Motor neuron (in vitro differentiated cells): ENCODE results near the gene RBMS3. TPM values are rescaled to one million over a fixed set of nuclear protein-coding genes. Genes with fewer than 3 reads are reported as not detected.
"Not testable (repeated sequence)": the region's sequence is repeated elsewhere in the genome, so short reads cannot be mapped to it uniquely, and the experiment has no call there.

Source experiments
- ATAC-seq, 8 experiments: fragments of 200-7000 bp; cut with Tn5 transposase; replicated peaks in 6 of 8; 2 replicates each; pipeline ENCODE4 v1.8.0; 2021; ENCODE audit warnings: mild to moderate bottlenecking in 8 of 8, moderate library complexity in 8 of 8
- H3K27ac ChIP-seq, 2 donors: fragments of 250-450 bp; sonication (Bioruptor Pico); 2 replicates each; pipeline ENCODE4 v1.9.0; 2021; ENCODE audit warnings: antibody characterized with exemption in 2 of 2, mild to moderate bottlenecking in 2 of 2, moderate library complexity in 1 of 2
- H3K4me1 ChIP-seq, 2 donors: fragments of 250-450 bp; sonication (Bioruptor Pico); replicated peaks in 1 of 2; 2 replicates each; pipeline ENCODE4 v1.6.1; 2021; ENCODE audit warnings: antibody characterized with exemption in 2 of 2, mild to moderate bottlenecking in 2 of 2, moderate library complexity in 1 of 2
- H3K4me3 ChIP-seq, 5 donors: fragments of 250-450 bp; sonication (Bioruptor Pico); 2 replicates each; pipeline ENCODE4 v1.9.0; 2021; ENCODE audit warnings: antibody characterized with exemption in 5 of 5, mild to moderate bottlenecking in 5 of 5, moderate library complexity in 4 of 5
- WGBS, 10 experiments: fragments of 450-650 bp; shearing (Covaris generic); methylation state at CpG; one replicate each; pipeline ENCODE4 v1.0.0; 2022; 5-methylcytosine and 5-hydroxymethylcytosine counted together
- in situ Hi-C, 9 experiments: fragments of 400-800 bp; cut with MboI; loops; one replicate each; pipeline ENCODE4 v1.15.0; 2021; ENCODE audit warnings: low sequenced_read_pairs in 9 of 9, low pct_unique_long_range_greater_than_20kb in 2 of 9; ENCODE audit not compliant: unreplicated experiment in 9 of 9
- total RNA-seq, 8 experiments: library from RNA; unstranded; fragments of 300-600 nt; gene quantifications; 2 replicates each; pipeline versions ENCODE4 v1.2.3 to v1.2.4, GENCODE V29; 2022

RBMS3 gene
- total RNA-seq, 8 experiments from 2014 or later = 11.0 to 63.7 (median 16.7) TPM

GRCh38 chr3:30012941-30013543 lies 732.2 kb downstream of the RBMS3 start:
- in situ Hi-C loops = no loop called here
- ATAC-seq = peak in 3 of 8 experiments; percentile 78 to 85 (median 84)
- 0 to 20% (median 0%) methylated on average over 1 to 2 of the region's 2 CpGs; no CpG with 5 or more reads in 1 of the 10 experiments for WGBS, 10 experiments

GRCh38 chr3:30017901-30018300 lies 737.0 kb downstream of the RBMS3 start:
- ATAC-seq = no peak
- Histone ChIP-seq H3K27ac (no peak overlapping the region), H3K4me3 (no peak overlapping the region), H3K4me1 (peaks cover 0 to 3% of the 10 kb centered on the region in 2 donors)
- in situ Hi-C loops = no loop called here
- 20 to 50% methylated on average over 1 to 2 of the region's 2 CpGs; no CpG with 5 or more reads in 8 of the 10 experiments for WGBS, 10 experiments

More at GRCh38 chr3:30012941-30013543, 732.2 kb downstream of the RBMS3 start:
- H3K4me1 ChIP-seq = no peaks in the 10 kb centered on the region
- H3K4me3 ChIP-seq = no peak overlapping the region
- H3K27ac ChIP-seq = no peak overlapping the region

GRCh38 chr3:30020380-30020779 lies 739.5 kb downstream of the RBMS3 start:
- in situ Hi-C loops = no loop called here
- H3K4me3 ChIP-seq = no peak overlapping the region
- H3K27ac ChIP-seq = no peak overlapping the region
- ATAC-seq = peak in 5 of 8 experiments; percentile 67 to 97 (median 71)
- WGBS, 10 experiments = 0 to 24% (median 7%) methylated on average over 1 of the region's 1 CpG; no CpG with 5 or more reads in 1 of the 10 experiments
- H3K4me1 ChIP-seq = peaks cover 0 to 3% of the 10 kb centered on the region in 2 donors

GRCh38 chr3:30024466-30024865 lies 743.6 kb downstream of the RBMS3 start:
- no peak overlapping the region for H3K4me3 ChIP-seq
- in situ Hi-C loops = no loop called here
- 33 to 100% (median 49%) methylated on average over 1 to 4 of the region's 4 CpGs for WGBS, 10 experiments
- peaks cover 0 to 3% of the 10 kb centered on the region in 2 donors for H3K4me1 ChIP-seq
- H3K27ac ChIP-seq = no peak overlapping the region
- ATAC-seq = peak in 3 of 8 experiments; percentile 27 to 59 (median 41)

- WGBS, 10 experiments = 57 to 100% (median 100%) methylated on average over 1 of the region's 1 CpG; no CpG with 5 or more reads in 5 of the 10 experiments
- Histone ChIP-seq H3K4me3 (no peak overlapping the region), H3K27ac (no peak overlapping the region), H3K4me1 (peaks cover 0 to 3% of the 10 kb centered on the region in 2 donors)
- in situ Hi-C loops = loop anchor here in 3 of 9 experiments (25.0 kb wide), 3 partner anchors 160 to 710 kb away; no protein-coding TSS in a partner anchor
- ATAC-seq = no peak
Observed at GRCh38 chr3:30026851-30027250, 746.0 kb downstream of the RBMS3 start.

GRCh38 chr3:30034246-30034991 lies 753.5 kb downstream of the RBMS3 start:
- WGBS, 10 experiments = 50 to 100% (median 82%) methylated on average over 1 of the region's 1 CpG; no CpG with 5 or more reads in 4 of the 10 experiments
- Histone ChIP-seq H3K4me3 (no peak overlapping the region), H3K27ac (no peak overlapping the region), H3K4me1 (no peaks in the 10 kb centered on the region)
- no peak for ATAC-seq
- in situ Hi-C loops = loop anchor here in 4 of 9 experiments (10.0 to 25.0 kb wide), 5 partner anchors 153 to 703 kb away; no protein-coding TSS in a partner anchor

GRCh38 chr3:30035935-30036567 lies 755.2 kb downstream of the RBMS3 start:
- in situ Hi-C loops = loop anchor here in 4 of 9 experiments (10.0 to 25.0 kb wide), 5 partner anchors 151 to 701 kb away; no protein-coding TSS in a partner anchor
- H3K4me1 ChIP-seq = no peaks in the 10 kb centered on the region
- WGBS, 10 experiments = 17 to 100% (median 63%) methylated on average over 1 to 4 of the region's 4 CpGs; no CpG with 5 or more reads in 1 of the 10 experiments
- H3K4me3 ChIP-seq = no peak overlapping the region
- no peak for ATAC-seq
- no peak overlapping the region for H3K27ac ChIP-seq

- H3K4me1 ChIP-seq = peaks cover 4 to 9% of the 10 kb centered on the region in 2 donors
- H3K27ac ChIP-seq = no peak overlapping the region
- in situ Hi-C loops = loop anchor here in 3 of 9 experiments (25.0 kb wide), 3 partner anchors 147 to 697 kb away; no protein-coding TSS in a partner anchor
- no peak overlapping the region for H3K4me3 ChIP-seq
- ATAC-seq = no peak
- 71 to 100% (median 94%) methylated on average over 3 to 4 of the region's 4 CpGs for WGBS, 10 experiments
Observed at GRCh38 chr3:30040126-30040525, 759.3 kb downstream of the RBMS3 start.

GRCh38 chr3:30041481-30041880 lies 760.6 kb downstream of the RBMS3 start:
- not testable (repeated sequence) for H3K4me1 ChIP-seq, ATAC-seq, H3K27ac ChIP-seq, H3K4me3 ChIP-seq
- in situ Hi-C loops = loop anchor here in 3 of 9 experiments (25.0 kb wide), 3 partner anchors 146 to 696 kb away; no protein-coding TSS in a partner anchor
- WGBS, 10 experiments = 24 to 68% (median 54%) methylated on average over 1 to 3 of the region's 3 CpGs; no CpG with 5 or more reads in 2 of the 10 experiments

- Histone ChIP-seq H3K27ac (no peak overlapping the region), H3K4me1 (peaks cover 4 to 9% of the 10 kb centered on the region in 2 donors), H3K4me3 (no peak overlapping the region)
- in situ Hi-C loops = loop anchor here in 3 of 9 experiments (25.0 kb wide), 3 partner anchors 145 to 695 kb away; no protein-coding TSS in a partner anchor
- peak; percentile 43 to 77 (median 60) for ATAC-seq
- WGBS, 10 experiments = 0 to 75% (median 14%) methylated on average over 1 to 4 of the region's 4 CpGs
Observed at GRCh38 chr3:30042274-30042859, 761.5 kb downstream of the RBMS3 start.

GRCh38 chr3:30042916-30043555 lies 762.2 kb downstream of the RBMS3 start:
- Histone ChIP-seq H3K4me3 (no peak overlapping the region), H3K4me1 (peaks cover 4 to 9% of the 10 kb centered on the region in 2 donors), H3K27ac (no peak overlapping the region)
- in situ Hi-C loops = loop anchor here in 3 of 9 experiments (25.0 kb wide), 3 partner anchors 144 to 694 kb away; no protein-coding TSS in a partner anchor
- 79 to 100% (median 89%) methylated on average over 1 to 3 of the region's 3 CpGs; no CpG with 5 or more reads in 1 of the 10 experiments for WGBS, 10 experiments
- no peak for ATAC-seq

- H3K27ac ChIP-seq = no peak overlapping the region
- no peak for ATAC-seq
- peaks cover 4 to 9% of the 10 kb centered on the region in 2 donors for H3K4me1 ChIP-seq
- 46 to 94% (median 64%) methylated on average over 1 to 4 of the region's 4 CpGs for WGBS, 10 experiments
- in situ Hi-C loops = loop anchor here in 3 of 9 experiments (25.0 kb wide), 3 partner anchors 143 to 693 kb away; no protein-coding TSS in a partner anchor
- H3K4me3 ChIP-seq = no peak overlapping the region
Observed at GRCh38 chr3:30044515-30044914, 763.6 kb downstream of the RBMS3 start.
